IPS-NIHi7 (cell line): ENCODE results near the gene FOCAD.

Source experiments
- DNase-seq: peaks from one replicate; pipeline ENCODE4 v3.0.0; 2012; ENCODE audit warnings: mixed read lengths; ENCODE audit errors: extremely low spot score

Gene FOCAD

GRCh38 chr9:20734275-20734674, 50.2 kb downstream of the FOCAD start:
- no peak for DNase-seq

DNA sequence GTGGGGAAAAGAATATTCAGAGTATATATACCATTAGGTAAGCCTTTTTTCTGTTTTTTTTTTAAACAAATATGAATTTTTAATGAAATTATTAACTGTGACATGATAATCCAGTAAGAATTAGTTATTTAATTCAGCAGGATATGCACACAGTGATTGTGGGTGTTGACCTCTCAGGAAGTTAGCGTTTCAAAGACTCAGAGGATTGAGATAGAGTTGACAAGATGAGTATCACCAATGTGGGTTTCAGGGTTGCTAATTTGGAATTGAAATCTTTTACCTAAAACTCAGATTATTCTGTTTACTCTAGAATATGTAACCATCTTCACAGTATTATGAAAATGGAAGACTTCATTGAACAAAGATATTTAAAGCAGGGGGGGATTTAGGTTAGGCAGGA, 56.2 kb downstream of the FOCAD start:
- no peak for DNase-seq

- no peak for DNase-seq
These were observed 57.0 kb downstream of the FOCAD start for GRCh38 chr9:20740929-20741582.

GRCh38 chr9:20742833-20743232, 58.8 kb downstream of the FOCAD start:
- DNase-seq, result no peak

DNA sequence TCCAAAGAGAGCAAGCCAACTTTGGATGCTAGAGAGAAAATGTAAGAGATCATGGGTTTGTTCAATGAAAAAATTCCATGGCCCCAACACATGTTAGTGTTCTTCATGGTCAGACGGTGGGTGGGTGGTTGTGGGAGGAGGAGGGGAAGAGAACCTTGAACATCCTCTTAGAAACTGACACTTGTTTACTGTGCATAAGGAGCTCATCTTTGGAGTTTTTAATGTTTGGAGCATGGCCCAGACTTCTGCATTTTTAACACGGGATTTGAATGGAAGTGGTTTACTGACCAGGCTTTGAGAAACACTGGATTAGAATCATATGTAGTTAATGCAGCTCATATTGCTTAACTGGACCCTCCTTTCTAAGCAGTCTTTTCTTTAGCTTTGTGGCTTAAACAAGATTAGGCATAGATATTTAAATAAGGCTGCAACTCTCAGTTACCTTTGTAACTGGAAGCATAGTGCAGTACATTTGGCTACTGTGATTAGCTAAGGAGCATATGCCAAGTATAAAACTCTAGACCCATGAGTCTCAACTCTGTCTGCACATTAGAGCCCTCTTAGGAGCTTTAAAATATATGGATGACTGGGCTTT, 60.1 kb downstream of the FOCAD start:
- no peak for DNase-seq

GRCh38 chr9:20746967-20747366, 62.9 kb downstream of the FOCAD start:
- DNase-seq, result no peak

DNA sequence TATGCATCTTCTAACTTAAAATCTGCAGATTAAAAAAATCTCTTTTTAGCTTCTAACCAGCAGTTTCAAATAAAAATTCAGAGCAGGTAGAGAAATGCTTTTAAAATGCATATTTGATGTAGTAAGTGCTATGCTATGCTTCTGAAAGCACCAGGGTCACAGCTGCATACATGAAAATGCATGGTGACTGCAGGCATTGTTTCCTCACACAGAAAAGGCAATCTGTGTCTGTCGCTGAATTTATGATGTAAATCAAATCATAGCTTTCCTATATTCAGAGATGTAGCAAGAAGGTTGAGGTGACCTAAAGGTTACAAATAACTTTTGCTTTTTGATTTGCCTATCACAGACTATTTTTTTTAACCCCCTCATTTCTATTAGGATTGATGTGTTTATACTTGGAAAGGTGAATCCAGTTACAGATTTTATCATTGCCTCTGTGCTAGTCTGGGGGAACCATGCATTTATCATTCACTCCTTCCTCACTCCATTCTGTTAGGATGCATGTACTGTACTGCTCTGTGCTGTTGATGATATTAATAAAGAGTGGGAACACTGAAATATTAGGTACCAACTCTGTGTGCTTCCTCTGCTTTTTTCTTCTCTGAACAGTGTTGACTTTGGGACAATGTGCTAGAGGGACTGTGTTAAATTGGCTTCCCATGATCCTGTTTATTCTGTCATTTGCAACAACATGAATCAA, 65.6 kb downstream of the FOCAD start:
- DNase-seq, result no peak

GRCh38 chr9:20753761-20754160, 69.7 kb downstream of the FOCAD start:
- DNase-seq, result no peak

GRCh38 chr9:20754556-20754955, 70.5 kb downstream of the FOCAD start:
- DNase-seq, result no peak

DNA sequence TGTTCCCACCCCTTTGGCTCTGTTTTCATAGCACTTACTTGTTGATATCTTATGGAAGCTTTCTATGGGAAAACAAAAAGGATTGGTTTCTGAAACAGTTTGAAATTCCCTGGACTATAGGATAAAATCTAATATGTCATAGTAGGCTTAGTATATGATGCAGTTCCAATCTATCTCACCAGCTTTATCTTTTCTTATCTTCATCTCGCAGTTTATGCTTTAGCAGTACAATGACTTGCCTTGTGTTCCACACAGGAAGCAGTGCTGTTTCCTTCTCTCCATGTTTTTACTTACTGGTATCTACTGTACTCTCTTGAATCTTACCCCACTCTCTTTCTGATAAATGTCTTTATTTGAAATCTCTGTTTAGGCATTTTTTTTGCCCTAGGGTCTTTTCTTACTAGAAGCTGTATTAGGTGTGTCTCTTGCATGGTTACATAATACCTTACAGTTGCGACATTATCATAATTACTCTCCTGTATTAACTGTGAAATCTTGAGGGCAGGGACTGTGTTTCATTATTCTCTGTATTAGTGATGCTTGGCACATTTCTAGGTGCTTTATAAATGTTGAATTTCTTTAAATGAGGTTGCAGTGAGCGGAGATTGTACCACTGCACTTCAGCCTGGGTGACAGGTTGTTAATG, 76.3 kb downstream of the FOCAD start:
- DNase-seq, result no peak

DNA sequence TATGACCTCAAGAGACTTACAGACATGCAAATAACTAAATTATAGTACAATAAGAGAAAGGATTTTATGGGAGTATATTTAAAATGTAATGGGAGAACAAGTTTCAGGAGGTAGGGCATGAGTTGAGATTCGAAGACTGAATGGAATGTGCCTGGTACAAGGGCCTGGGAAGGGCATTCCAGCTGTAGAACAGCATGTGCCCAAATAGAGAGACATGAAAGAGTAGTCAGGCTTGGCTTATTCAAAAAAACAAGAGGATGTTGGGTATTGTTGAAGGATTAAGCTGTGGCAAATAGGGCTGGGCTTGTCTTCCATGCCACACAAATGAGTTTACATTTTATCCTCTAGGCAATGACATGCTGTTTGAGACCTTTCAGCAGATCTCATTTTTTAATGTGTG, 86.9 kb downstream of the FOCAD start:
- DNase-seq, result no peak

DNA sequence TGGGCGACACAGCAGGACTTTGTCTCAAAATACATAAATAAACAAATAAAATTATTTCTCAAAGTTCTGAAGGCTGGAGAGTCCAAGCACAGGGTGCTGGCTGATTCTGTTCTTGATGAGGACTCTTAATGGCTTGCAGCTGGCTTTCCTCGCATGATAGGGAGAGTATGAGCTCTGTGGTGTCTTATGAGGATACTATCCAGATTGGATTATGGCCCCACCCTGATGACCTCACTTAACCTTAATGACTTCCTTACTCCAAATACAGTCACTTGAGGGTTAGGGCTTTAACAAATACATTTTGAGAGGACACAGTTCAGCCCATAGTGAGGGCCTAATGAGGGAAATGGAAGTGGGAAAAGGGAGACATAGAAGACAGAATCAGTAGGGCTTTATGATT, 87.7 kb downstream of the FOCAD start:
- DNase-seq, result no peak

GRCh38 chr9:20775683-20776082, 91.6 kb downstream of the FOCAD start:
- DNase-seq, result no peak

DNA sequence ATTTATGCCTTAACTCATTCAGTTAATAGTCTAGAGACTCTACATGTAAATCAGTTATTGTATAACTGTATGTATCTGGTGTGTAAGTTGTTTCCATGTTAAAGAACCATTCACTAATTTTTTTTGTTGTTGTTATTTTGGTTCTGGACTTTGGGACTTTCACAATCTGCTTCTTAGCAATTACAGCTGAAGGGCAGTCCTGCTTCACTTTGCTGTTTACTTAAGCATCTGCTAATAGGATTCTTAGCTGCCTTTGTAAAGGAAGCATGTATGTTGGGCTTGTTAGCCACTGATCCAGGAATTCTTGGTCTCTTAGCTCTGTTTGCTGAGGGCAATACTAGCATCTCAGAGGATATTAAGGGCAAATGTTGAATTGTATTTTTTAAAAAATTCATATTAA, 97.0 kb downstream of the FOCAD start:
- DNase-seq, result no peak

GRCh38 chr9:20782289-20782688, 98.2 kb downstream of the FOCAD start:
- DNase-seq, result no peak

GRCh38 chr9:20783057-20784038, 99.3 kb downstream of the FOCAD start:
- no peak for DNase-seq

DNA sequence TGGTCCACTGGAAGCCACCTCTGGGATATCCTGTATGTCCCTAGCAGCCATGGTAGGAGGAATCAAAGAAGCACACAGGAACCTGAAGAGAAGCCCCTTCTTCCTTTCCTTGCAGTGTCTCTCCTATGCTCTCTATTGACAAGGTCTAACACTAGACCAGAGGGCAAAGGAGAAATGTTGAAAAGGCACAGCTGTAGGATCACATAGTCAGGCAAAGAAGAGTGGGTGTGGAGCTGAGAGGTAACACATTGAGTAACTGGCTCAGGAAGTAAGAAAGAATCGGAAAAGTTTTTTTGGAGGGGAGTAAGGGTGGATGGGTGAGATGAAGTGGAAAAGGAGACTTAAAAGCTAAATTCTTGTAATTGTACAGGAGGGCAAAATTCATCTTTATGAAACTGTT, 100.1 kb downstream of the FOCAD start:
- DNase-seq, result no peak

DNA sequence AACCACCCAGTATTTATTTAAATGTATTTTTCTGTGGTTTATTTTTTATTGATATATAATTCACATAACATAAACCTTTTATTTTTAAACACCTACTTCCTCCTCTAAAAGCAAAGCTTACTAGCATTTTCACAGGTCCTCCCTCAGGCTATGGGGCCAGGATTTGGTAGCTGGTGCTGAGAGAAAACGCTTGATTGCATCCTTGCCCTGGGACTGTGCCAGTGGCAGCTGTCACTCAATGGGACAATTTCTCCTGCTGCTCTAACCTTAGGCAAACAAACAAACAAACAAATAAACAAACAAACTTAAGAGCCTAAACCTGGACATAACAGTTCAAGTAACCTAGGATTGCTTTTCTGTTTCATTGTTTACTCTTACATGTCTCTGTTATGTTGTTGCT, 102.7 kb downstream of the FOCAD start:
- DNase-seq, result no peak

GRCh38 chr9:20788526-20789451, 104.7 kb downstream of the FOCAD start:
- DNase-seq, result no peak

- no peak for DNase-seq
These were observed 106.7 kb downstream of the FOCAD start for GRCh38 chr9:20790721-20791120.

- no peak for DNase-seq
These were observed 107.6 kb downstream of the FOCAD start for GRCh38 chr9:20791682-20792081.
